Retinal pigment epithelial cell (primary cell): Measurements from ENCODE around the gene AGAP3.

ENCODE experiments used
- DNase-seq: peaks from one replicate; pipeline ENCODE4 v3.0.0-alpha.2; 2010; ENCODE audit warnings: low read depth
- H3K4me3 ChIP-seq: 2 replicates; pipeline ENCODE4 v1.5.1; 2011; ENCODE audit warnings: mild to moderate bottlenecking, low read length, control low read depth, moderate library complexity
- TF ChIP-seq, protein P1 (sequence below): conservative IDR thresholded peaks from 2 replicates; pipeline ENCODE4 v1.5.1; 2011; ENCODE audit warnings: low read depth, low read length, control low read depth, inconsistent platforms

The AGAP3 gene

DNA sequence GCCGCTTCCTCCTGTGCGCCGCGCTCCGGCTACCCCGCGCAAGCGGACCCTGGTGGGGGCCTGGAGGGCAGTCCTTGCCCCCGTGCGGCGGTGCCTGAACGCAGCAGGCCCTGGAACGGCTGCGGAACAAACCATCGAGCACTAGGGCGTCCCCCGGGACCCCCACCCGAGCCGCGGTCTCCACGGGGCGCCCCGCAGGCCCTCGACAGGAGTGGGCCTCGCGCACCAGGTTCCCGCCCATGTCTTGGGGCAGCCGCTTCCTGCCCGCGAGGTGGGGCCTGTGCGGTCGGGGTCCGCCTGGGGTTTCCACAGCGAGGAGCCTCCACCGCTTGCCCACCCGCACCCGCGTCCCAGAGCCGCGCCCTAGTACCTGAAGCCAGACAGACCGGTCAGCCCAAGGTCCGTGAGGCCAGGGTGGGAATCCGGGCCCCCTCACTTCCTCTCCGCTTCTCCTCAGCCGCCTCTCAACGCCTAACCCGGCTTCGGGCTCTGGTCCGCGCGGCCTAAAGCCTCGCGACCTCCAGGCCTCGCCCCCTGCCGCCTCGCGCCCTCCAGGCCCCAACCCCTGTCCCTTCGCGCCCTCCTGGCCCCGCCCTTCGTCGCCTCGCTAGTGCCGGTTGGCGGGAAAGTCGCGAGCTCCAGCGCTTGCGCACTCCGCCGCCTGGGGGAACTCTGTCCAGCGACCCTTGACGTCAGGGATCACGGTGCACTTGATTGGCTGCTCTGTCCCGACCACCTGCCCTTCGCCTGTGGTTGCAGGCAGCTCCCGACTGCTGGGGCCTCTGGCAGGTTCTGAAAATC lies 88.2 kb downstream of the AGAP3 start:
- TF ChIP-seq, protein P1, sequence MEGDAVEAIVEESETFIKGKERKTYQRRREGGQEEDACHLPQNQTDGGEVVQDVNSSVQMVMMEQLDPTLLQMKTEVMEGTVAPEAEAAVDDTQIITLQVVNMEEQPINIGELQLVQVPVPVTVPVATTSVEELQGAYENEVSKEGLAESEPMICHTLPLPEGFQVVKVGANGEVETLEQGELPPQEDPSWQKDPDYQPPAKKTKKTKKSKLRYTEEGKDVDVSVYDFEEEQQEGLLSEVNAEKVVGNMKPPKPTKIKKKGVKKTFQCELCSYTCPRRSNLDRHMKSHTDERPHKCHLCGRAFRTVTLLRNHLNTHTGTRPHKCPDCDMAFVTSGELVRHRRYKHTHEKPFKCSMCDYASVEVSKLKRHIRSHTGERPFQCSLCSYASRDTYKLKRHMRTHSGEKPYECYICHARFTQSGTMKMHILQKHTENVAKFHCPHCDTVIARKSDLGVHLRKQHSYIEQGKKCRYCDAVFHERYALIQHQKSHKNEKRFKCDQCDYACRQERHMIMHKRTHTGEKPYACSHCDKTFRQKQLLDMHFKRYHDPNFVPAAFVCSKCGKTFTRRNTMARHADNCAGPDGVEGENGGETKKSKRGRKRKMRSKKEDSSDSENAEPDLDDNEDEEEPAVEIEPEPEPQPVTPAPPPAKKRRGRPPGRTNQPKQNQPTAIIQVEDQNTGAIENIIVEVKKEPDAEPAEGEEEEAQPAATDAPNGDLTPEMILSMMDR: no peak
- DNase-seq: no peak
- H3K4me3 ChIP-seq: no peak overlapping the region

GRCh38 chr7:151175047-151175792 lies 88.9 kb downstream of the AGAP3 start:
- DNase-seq: no peak
- TF ChIP-seq, protein P1: no peak
- no peak overlapping the region for H3K4me3 ChIP-seq

DNA sequence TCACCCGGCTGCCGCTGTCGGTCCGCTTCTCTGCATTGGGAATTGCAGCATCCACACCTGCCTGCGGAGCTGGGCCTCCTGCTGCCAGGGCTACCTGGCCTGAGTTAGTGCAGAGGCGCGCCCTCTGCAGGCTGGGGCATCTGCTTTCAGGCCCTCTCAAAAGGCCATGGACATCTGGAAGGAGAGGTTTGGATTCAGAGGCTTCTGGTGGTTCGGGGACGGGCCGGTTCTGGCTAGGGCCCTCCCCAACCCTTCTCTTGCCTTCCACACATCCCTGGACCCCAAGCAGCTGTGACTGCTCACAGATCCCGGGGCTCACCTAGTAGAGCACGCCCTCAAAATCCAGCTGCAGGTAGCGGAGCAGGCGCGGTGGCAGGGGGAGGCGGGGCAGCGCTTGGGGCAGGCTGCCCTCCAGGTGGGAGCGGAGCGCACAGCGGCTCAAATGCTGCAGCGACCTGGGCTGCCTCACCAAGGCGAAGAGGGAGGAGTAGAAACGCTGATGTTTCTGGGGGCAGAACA lies 89.6 kb downstream of the AGAP3 start:
- TF ChIP-seq, protein P1: peak; percentile 6
- no peak for DNase-seq
- no peak overlapping the region for H3K4me3 ChIP-seq

DNA sequence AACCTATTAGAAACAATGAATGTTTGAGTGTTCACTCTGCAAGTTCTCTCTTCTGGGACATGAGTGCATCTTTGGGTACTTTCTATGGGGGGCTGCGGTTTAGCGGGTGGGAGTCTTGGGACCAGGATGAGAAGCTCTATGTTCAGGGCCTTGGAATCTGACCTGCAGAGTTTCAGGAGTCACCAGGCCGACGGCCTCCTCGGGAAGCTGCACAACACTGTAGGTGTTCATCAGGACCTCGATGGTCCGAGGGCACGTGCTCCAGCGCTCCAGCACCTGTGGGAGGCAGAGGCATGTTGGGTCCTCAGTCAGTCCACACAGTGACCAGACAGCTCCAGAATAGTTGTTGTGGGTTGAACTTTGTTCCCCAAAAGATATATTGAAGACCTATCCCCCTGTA lies 90.1 kb downstream of the AGAP3 start:
- TF ChIP-seq, protein P1: no peak
- H3K4me3 ChIP-seq: no peak overlapping the region
- no peak for DNase-seq

GRCh38 chr7:151177310-151177709 lies 91.0 kb downstream of the AGAP3 start:
- no peak for DNase-seq
- H3K4me3 ChIP-seq: no peak overlapping the region
- TF ChIP-seq, protein P1: no peak

DNA sequence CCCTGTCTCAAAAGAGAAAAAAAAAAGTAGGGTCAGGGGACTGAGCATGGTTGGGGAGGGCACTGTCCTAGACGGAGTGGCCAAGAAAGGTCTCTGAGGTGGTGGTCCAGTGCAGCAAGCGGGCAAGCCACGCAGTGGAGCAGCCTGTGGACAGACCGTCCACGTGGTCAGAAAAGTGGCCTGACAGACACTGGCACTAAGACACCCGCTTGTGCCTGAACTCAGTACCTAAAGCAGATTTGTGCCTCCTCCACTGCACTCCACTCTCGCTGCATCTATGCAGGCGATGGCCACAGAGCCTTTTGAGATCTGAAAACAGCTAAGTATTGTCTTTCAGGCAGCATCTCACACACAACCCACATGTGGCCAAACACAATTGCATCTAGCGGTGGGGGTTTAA lies 92.0 kb downstream of the AGAP3 start:
- no peak for DNase-seq
- no peak overlapping the region for H3K4me3 ChIP-seq
- TF ChIP-seq, protein P1: no peak
